OCI-M1 (cell line): Measurements from ENCODE around the gene FERMT2.
"Not testable (repeated sequence)": the region's sequence is repeated elsewhere in the genome, so short reads cannot be mapped to it uniquely, and the experiment has no call there.

ENCODE experiments used
- DNase-seq: peaks from one replicate; lab custom pipeline; 2025; lab: John Stamatoyannopoulos, UW

FERMT2 gene

GRCh38 chr14:52939427-52939826 lies 11.4 kb downstream of the FERMT2 start:
- DNase-seq = no peak

GRCh38 chr14:52937869-52938268 lies 13.0 kb downstream of the FERMT2 start:
- DNase-seq = no peak

- DNase-seq = no peak
These were observed 13.5 kb downstream of the FERMT2 start for GRCh38 chr14:52937306-52937705.

- no peak for DNase-seq
These were observed 14.4 kb downstream of the FERMT2 start for GRCh38 chr14:52936437-52936836.

- no peak for DNase-seq
These were observed 15.0 kb downstream of the FERMT2 start for GRCh38 chr14:52935833-52936232.

GRCh38 chr14:52934762-52935161 lies 16.1 kb downstream of the FERMT2 start:
- DNase-seq = no peak

GRCh38 chr14:52929192-52929807 lies 21.6 kb downstream of the FERMT2 start:
- DNase-seq = no peak

- DNase-seq = no peak
These were observed 23.9 kb downstream of the FERMT2 start for GRCh38 chr14:52926953-52927352.

GRCh38 chr14:52923902-52924575 lies 26.8 kb downstream of the FERMT2 start:
- DNase-seq = peak; percentile 31

GRCh38 chr14:52922656-52923055 lies 28.2 kb downstream of the FERMT2 start:
- no peak for DNase-seq

- no peak for DNase-seq
These were observed 28.8 kb downstream of the FERMT2 start for GRCh38 chr14:52922059-52922458.

- DNase-seq = not testable (repeated sequence)
These were observed 30.4 kb downstream of the FERMT2 start for GRCh38 chr14:52920411-52920810.

GRCh38 chr14:52919971-52920370 lies 30.9 kb downstream of the FERMT2 start:
- DNase-seq = no peak

GRCh38 chr14:52918486-52918885 lies 32.4 kb downstream of the FERMT2 start:
- DNase-seq = peak; percentile 28

GRCh38 chr14:52917735-52918134 lies 33.1 kb downstream of the FERMT2 start:
- DNase-seq = no peak

- DNase-seq = no peak
These were observed 36.6 kb downstream of the FERMT2 start for GRCh38 chr14:52914295-52914694.

GRCh38 chr14:52913271-52913670 lies 37.6 kb downstream of the FERMT2 start:
- no peak for DNase-seq

GRCh38 chr14:52911904-52912303 lies 38.9 kb downstream of the FERMT2 start:
- DNase-seq = no peak

- DNase-seq = no peak
These were observed 40.3 kb downstream of the FERMT2 start for GRCh38 chr14:52910572-52910971.

- no peak for DNase-seq
These were observed 42.9 kb downstream of the FERMT2 start for GRCh38 chr14:52907949-52908348.

- no peak for DNase-seq
These were observed 44.7 kb downstream of the FERMT2 start for GRCh38 chr14:52906141-52906601.

GRCh38 chr14:52902971-52903619 lies 47.8 kb downstream of the FERMT2 start:
- DNase-seq = no peak

GRCh38 chr14:52901357-52901980 lies 49.4 kb downstream of the FERMT2 start:
- DNase-seq = peak; percentile 15
